Endothelial cell of umbilical vein (primary cell): ENCODE results near the gene CCL8.

Source experiments
- CTCF ChIP-seq, 2 donors: IDR thresholded peaks; 1 replicate in 1 of 2; 2 replicates in 1 of 2; pipeline ENCODE4 v1.5.1; 2011; ENCODE audit warnings: low read length in 2 of 2, mild to moderate bottlenecking in 2 of 2, moderate library complexity in 2 of 2, control low read depth in 1 of 2, inconsistent platforms in 1 of 2, low read depth in 1 of 2; ENCODE audit not compliant: insufficient read depth in 1 of 2; ENCODE audit errors: extremely low read depth in 1 of 2
- EZH2 ChIP-seq: IDR thresholded peaks from 2 replicates; pipeline ENCODE4 v1.6.1; 2012; ENCODE audit warnings: borderline replicate concordance, low read depth, mild to moderate bottlenecking, moderate library complexity, low read length, inconsistent platforms; ENCODE audit not compliant: severe bottlenecking
- FOS ChIP-seq: IDR thresholded peaks from 2 replicates; pipeline ENCODE4 v1.6.1; 2011; ENCODE audit warnings: mild to moderate bottlenecking, low read length, moderate library complexity, borderline replicate concordance; ENCODE audit not compliant: insufficient read depth
- GATA2 ChIP-seq: IDR thresholded peaks from 2 replicates; pipeline ENCODE4 v1.7.0; 2011; ENCODE audit warnings: low read depth, mild to moderate bottlenecking, moderate library complexity, mixed read lengths, low read length; ENCODE audit not compliant: insufficient read length, insufficient read depth
- JUN ChIP-seq: IDR thresholded peaks from 2 replicates; pipeline ENCODE4 v1.6.1; 2011; ENCODE audit warnings: borderline replicate concordance, low read depth; ENCODE audit not compliant: insufficient read length, insufficient read depth
- MAX ChIP-seq: IDR thresholded peaks from 2 replicates; pipeline ENCODE4 v1.6.1; 2011; ENCODE audit not compliant: insufficient read depth, insufficient read length
- POLR2A ChIP-seq: IDR thresholded peaks from 2 replicates; pipeline ENCODE4 v1.6.1; 2012; ENCODE audit warnings: low read depth, mild to moderate bottlenecking, control low read depth, low read length
- POLR2AphosphoS5 ChIP-seq: IDR thresholded peaks from 2 replicates; pipeline ENCODE4 v1.6.1; 2012; ENCODE audit warnings: low read depth, mild to moderate bottlenecking, control low read depth, low read length, moderate library complexity; ENCODE audit not compliant: insufficient read depth

GRCh38 chr17:34364751-34365150 lies 45.5 kb downstream of the CCL8 start:
- TF ChIP-seq POLR2AphosphoS5 (no peak), EZH2 (no peak), CTCF (IDR thresholded peaks at IDR 0.05; ENCODE audit: extremely low read depth in 1 of 2, insufficient read depth in 1 of 2, low read depth in 1 of 2, low read length in 2 of 2) (no peak), MAX (no peak), POLR2A (no peak), GATA2 (no peak), JUN (no peak), FOS (no peak)
